Chondrocyte (in vitro differentiated cells): ENCODE results near the gene DDX42. TPM values are rescaled to one million over a fixed set of nuclear protein-coding genes. Genes with fewer than 3 reads are reported as not detected.
"Not testable (repeated sequence)": the region's sequence is repeated elsewhere in the genome, so short reads cannot be mapped to it uniquely, and the experiment has no call there.

Experiments used
- DNase-seq: peaks from one replicate; pipeline ENCODE4 v3.0.0; 2021; ENCODE audit warnings: mixed read lengths, low spot score
- H3K27ac Mint-ChIP-seq: one replicate; pipeline ENCODE4 v1.8.0; 2021; ENCODE audit warnings: mild to moderate bottlenecking, moderate library complexity, mixed read lengths; ENCODE audit not compliant: unreplicated experiment
- H3K27me3 Mint-ChIP-seq: 2 replicates; pipeline ENCODE4 v1.8.0; 2021; ENCODE audit warnings: low read depth, mixed read lengths
- H3K36me3 Mint-ChIP-seq: 2 replicates; pipeline ENCODE4 v1.8.0; 2021; ENCODE audit warnings: low read depth, mixed read lengths
- H3K4me1 Mint-ChIP-seq: 2 replicates; pipeline ENCODE4 v1.8.0; 2021; ENCODE audit warnings: low read depth, mild to moderate bottlenecking, mixed read lengths
- H3K4me3 Mint-ChIP-seq: one replicate; pipeline ENCODE4 v1.8.0; 2021; ENCODE audit warnings: mild to moderate bottlenecking, moderate library complexity, mixed read lengths; ENCODE audit not compliant: unreplicated experiment
- H3K9me3 Mint-ChIP-seq: 2 replicates; pipeline ENCODE4 v1.8.0; 2021; ENCODE audit warnings: low read depth, mixed read lengths
- total RNA-seq: library from RNA; stranded (reverse); gene quantifications from 3 replicates; pipeline ENCODE4 v1.2.1, GENCODE V29; 2021
- TF ChIP-seq, protein P1 (sequence below): fragments of 200-600 bp; sonication (generic); IDR thresholded peaks from 2 replicates; pipeline ENCODE4 v1.5.0; 2021; ENCODE audit warnings: antibody characterized with exemption, mild to moderate bottlenecking, moderate library complexity

DDX42 gene
- total RNA-seq, 1 donor from 2014 or later = 99.0 TPM

DNA sequence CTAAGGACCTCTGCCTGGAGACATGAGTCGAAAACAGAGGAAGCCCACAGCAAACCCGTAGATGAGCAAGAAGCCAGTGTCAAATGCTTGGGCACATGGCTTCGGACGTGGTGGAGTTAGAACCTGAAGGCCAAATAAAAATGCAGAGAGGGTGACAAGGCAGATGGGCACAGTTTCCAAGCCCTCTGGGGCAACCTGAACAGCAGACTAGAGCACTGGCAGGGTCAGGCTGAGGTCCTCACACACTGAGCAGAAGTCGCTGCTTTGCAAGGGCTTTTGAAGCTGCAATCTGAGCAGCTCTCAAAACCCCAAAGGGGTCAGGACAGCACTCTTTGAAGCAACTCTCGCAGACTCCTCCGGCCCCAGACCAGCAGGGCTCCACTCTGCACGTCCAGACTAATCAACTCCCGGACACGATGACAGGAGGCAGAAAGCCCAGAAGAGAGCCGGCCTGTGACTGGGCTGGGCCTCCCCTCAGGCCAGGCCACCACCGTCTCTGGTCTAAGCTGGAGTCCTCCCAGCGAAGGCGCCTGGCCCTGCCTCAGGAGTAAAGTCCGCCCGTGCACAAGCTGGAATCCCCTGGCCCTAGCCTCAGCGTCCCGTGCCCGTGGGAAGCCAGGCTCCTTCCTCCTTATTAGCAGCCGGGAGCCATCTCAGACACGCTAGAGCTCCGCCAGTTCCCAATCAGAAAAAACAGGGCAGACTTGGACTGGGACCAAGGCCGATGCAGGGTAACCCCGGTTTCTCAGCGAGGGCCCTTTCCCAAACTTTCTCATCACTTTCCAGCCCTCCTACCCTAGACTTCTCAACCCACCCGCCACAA is 67.6 kb downstream of the DDX42 start:
- Mint-ChIP-seq H3K4me3 (peak overlapping the region; percentile 93), H3K4me1 (peaks cover 31% of the 10 kb centered on the region), H3K27me3 (no peaks in the 10 kb centered on the region), H3K9me3 (no peaks in the 10 kb centered on the region), H3K36me3 (no peaks in the 10 kb centered on the region), H3K27ac (peak overlapping the region; percentile 93)
- DNase-seq = no peak
- TF ChIP-seq, protein P1, sequence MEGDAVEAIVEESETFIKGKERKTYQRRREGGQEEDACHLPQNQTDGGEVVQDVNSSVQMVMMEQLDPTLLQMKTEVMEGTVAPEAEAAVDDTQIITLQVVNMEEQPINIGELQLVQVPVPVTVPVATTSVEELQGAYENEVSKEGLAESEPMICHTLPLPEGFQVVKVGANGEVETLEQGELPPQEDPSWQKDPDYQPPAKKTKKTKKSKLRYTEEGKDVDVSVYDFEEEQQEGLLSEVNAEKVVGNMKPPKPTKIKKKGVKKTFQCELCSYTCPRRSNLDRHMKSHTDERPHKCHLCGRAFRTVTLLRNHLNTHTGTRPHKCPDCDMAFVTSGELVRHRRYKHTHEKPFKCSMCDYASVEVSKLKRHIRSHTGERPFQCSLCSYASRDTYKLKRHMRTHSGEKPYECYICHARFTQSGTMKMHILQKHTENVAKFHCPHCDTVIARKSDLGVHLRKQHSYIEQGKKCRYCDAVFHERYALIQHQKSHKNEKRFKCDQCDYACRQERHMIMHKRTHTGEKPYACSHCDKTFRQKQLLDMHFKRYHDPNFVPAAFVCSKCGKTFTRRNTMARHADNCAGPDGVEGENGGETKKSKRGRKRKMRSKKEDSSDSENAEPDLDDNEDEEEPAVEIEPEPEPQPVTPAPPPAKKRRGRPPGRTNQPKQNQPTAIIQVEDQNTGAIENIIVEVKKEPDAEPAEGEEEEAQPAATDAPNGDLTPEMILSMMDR = peak; percentile 6

DNA sequence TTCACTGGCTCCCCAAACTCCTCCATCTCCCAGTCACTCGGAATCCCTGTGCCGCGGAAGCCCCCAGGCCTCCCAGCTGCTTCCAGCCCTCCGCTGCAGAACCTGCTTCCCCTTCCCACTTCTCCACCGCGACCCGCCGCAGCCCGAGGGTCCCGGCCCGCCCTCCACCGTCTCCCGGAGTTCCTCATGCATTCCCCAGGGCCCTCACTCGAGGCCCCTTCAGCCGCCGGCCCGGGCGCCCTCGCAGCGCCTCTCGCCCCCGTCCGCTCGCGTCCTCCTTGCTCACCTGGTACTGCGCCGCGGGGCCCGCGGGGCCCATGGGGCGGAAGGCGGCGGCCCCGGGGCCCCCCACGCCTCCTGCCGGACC is 68.2 kb downstream of the DDX42 start:
- TF ChIP-seq, protein P1 = no peak
- peaks cover 31% of the 10 kb centered on the region for H3K4me1 Mint-ChIP-seq
- DNase-seq = no peak
- H3K27me3 Mint-ChIP-seq = no peaks in the 10 kb centered on the region
- peak overlapping the region; percentile 93 for H3K27ac Mint-ChIP-seq
- no peaks in the 10 kb centered on the region for H3K36me3 Mint-ChIP-seq
- H3K4me3 Mint-ChIP-seq = peak overlapping the region; percentile 93
- H3K9me3 Mint-ChIP-seq = no peaks in the 10 kb centered on the region

DNA sequence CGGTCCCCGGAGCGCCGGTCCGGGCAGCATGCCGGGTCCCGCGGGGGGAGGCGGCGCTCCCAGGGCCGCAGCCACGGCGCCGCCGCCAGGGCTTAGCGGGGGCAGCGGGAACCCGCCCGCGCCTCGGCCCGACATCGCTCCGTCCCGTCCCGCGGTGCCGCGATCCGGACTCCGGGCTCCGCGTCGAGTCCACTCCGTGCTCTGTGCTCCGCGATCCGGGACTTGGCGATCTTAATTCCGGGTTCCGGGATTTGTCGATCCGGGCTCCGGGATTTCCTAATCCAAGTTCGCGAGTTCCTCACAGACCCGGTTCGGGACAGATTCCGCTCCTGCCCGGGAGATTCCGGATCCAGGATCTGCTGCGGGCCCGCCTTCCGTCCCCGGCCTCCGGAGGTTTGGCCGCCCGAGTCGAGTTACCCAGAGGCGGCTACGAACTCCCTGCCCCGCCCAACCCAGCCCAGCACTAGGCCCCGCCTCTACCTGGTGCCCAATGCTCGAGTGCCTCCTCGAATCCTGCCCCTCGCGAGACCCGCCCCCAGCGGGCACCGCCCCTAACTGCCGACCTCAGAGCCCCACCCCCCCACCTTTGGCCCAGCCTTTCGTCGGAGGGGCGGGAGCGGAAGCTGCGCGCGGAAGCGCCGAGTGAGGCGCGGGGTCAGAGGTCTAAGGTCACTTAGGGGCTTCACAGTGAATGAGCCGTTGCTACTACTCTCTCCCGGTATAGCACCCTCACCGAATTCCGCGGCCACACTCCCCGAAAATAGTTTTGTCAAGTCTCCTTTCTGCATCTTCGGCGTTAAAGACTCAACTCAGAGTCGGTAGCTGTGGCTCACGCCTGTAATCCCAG is 68.8 kb downstream of the DDX42 start, which contains the start of gene SMARCD2:
TSS of gene SMARCD2 (minus strand) at position 146 of the 847 bp plus-strand sequence. CDS start at position 135, 11 bp downstream.
- TF ChIP-seq, protein P1 = no peak
- DNase-seq = peak; percentile 98
- H3K36me3 Mint-ChIP-seq = no peaks in the 10 kb centered on the region
- no peaks in the 10 kb centered on the region for H3K27me3 Mint-ChIP-seq
- H3K27ac Mint-ChIP-seq = peak within 1 kb of the TSS; percentile 93
- peak within 1 kb of the TSS; percentile 93 for H3K4me3 Mint-ChIP-seq
- peaks cover 31% of the 10 kb centered on the region for H3K4me1 Mint-ChIP-seq
- H3K9me3 Mint-ChIP-seq = no peaks in the 10 kb centered on the region

GRCh38 chr17:63843387-63843888 is 69.5 kb downstream of the DDX42 start:
- not testable (repeated sequence) for DNase-seq, H3K9me3 Mint-ChIP-seq, H3K36me3 Mint-ChIP-seq, H3K27me3 Mint-ChIP-seq
- H3K4me3 Mint-ChIP-seq = peak overlapping the region; percentile 77
- peaks cover 35% of the 10 kb centered on the region for H3K4me1 Mint-ChIP-seq
- peak overlapping the region; percentile 93 for H3K27ac Mint-ChIP-seq

- TF ChIP-seq, protein P1 = no peak
- H3K27me3 Mint-ChIP-seq = no peaks in the 10 kb centered on the region
- H3K27ac Mint-ChIP-seq = peak overlapping the region; percentile 93
- peaks cover 33% of the 10 kb centered on the region for H3K4me1 Mint-ChIP-seq
- H3K4me3 Mint-ChIP-seq = peak overlapping the region; percentile 77
- H3K9me3 Mint-ChIP-seq = no peaks in the 10 kb centered on the region
- no peak for DNase-seq
- H3K36me3 Mint-ChIP-seq = no peaks in the 10 kb centered on the region
Observed at GRCh38 chr17:63843910-63844677, 70.1 kb downstream of the DDX42 start.
